ENCODE data around the gene MDH2.
A peak's percentile ranks its signal among the peaks of the same experiment; 100 is the strongest.
"Not testable (repeated sequence)": the region's sequence is repeated elsewhere in the genome, so short reads cannot be mapped to it uniquely, and the experiment has no call there.

MDH2 gene

DNA sequence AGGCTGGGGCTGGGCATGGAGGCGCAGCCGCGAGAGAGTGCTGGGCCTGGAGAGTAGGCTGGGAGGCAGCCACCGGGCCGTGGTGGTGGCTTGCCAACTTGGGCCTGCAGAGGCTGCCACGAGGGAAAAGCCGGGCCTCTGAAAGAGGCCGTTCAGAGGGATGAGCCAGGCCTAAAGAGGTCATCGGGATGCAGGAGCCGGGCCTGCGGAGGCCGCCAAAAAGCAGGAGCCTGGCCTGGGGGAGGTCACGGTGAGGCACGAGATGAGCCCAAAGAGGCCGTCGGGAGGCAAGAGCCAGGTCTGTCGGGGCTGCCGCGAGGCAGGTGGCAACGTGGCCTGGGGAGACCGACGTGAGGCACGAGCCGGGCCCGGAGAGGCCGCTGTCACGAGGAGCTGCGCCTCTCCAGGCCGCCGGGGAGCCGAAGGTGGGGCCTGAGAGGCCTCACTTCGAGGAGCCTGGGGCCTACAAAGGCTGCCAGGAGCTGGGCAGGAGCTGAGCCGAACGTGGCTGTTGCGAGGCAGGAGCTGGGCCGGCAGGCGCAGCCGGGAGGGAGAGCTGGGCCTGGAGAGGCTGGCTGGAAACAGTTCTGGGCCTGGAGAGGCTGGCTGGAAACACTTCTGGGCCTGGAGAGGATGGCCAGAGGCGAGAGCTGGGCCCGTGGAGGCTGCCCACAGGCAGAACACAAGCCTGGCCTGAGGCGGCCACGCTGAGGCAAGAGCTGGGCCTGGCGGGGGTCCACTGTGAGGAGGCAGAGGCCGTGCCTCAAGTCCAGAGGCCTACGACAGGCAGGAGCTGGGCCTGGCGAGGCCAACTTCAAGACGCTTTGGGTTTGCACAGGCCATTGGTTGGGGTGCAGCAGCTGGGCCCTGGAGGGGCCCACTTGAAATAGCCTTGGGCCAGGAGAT lies 24.6 kb downstream of the MDH2 start:
- DNase-seq: no peak

DNA sequence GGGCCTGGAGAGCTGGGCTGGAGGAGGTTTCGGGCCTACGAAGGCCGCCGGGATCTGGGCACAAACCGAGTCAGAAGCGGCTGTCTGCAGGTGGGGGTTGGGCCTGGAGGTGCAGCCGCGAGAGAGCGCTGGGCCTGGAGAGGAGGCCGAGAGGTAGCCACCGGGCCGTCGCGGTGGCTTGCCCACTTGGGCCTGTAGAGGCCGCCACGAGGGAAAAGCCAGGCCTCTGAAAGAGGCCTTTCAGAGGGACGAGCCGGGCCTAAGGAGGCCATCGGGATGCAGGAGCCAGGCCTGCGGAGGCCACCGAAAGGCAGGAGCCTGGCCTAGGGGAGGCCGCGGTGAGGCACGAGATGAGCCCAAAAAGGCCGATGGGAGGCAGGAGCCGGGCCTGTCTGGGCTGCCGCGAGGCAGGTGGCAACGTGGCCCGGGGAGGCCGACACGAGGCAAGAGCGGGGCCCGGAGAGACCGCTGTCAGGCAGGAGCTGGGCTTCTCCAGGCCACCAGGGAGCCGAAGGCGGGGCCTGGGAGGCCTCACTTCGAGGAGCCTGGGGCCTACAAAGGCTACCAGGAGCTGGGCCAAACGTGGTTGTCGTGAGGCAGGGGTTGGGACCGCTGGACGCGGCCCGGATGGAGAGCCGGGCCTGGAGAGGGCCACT lies 25.6 kb downstream of the MDH2 start:
- DNase-seq: no peak

DNA sequence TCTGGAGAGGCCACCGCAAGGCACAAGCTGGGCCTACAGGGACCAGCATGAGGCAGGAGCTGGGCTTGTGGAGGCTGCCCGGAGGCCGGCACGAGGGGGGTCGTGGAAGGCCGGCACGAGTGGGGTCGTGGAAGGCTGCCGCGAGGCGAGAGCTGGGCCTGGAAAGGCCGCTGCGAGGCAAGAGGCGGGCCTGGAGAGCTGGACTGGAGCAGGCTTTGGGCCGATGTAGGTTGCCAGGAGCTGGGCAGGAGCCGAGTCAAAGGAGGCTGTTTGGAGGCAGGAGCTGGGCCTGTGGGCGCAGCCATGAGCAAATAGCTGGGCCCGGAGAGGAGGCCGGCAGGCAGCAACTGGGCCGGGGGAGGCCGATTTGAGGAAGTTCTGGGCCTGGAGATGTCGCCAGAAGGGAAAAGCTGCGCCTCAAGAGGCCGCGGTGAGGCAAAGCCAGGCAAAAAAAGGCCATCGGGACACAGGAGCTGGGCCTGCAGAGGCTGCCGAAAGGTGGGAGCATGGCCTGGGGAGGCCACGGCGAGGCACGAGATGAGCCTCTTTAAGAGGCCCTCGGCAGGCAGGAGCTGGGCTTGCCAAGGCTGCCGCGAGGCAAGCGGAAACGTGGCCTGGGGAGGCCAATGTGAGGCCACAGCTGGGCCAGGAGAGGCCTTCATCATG lies 26.5 kb downstream of the MDH2 start:
- no peak for DNase-seq

GRCh38 chr7:76074972-76075370 lies 27.1 kb downstream of the MDH2 start:
- no peak for DNase-seq

DNA sequence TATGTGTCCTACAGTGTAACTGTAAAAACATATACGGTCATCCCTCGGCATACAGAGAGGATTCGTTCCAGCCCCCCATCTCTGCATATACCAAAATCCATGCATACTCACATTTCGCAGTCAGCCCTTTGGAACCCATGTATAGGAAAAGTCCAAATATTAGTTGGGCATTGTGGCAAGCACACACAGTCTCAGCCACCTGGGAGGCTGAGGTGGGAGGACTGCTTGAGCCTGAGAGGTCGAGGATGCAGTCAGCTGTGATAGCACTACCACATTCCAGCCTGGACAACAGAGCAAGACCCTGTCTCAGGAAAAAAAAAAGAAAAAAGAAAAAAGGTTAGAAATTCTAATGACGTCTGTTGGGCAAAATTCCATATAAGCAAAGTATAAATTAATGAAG lies 29.1 kb downstream of the MDH2 start:
- no peak for DNase-seq

GRCh38 chr7:76077435-76077834 lies 29.5 kb downstream of the MDH2 start:
- peak; percentile 38 for DNase-seq

DNA sequence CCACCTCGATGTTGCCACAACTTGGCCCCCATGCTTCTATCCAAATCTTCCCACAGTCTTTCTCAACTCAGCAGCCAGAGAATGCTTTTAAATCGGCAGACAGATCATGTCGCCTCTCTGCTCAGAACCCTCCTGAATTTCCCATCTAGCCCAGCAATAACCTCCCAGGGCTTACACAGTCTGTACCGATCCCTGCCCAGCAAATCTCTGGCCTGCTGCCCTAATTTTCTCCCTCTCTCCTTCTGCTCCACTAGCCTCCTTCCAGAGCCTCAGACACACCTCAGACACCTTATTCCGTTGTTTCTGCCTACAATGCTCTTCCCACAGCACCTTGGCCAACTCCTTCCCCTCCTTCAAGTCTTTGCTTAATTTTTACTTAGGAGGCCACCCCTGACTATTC lies 32.3 kb downstream of the MDH2 start:
- no peak for DNase-seq

GRCh38 chr7:76084115-76084514 lies 36.2 kb downstream of the MDH2 start:
- not testable (repeated sequence) for DNase-seq

GRCh38 chr7:76086070-76086469 lies 38.2 kb downstream of the MDH2 start:
- DNase-seq: peak; percentile 40

DNA sequence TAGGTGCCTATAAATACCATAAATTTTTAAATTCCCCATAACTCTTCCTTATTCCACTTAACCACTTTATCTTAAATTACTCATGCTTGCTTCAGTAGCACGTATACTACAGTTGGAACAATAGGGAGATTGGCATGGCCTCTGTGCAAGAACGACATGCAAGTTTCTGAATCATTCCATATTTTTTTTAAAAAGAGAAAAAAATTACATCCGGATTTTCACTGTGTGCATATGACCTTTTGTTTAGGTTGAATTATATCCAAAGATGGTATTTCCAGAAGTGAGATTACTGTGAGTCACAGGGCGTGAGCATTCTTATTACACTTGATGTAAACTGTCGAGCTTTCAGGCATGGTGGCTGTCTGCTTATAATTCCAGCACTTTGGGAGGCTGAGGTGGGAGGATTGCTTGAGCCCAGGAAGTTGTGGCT lies 39.5 kb downstream of the MDH2 start:
- peak; percentile 96 for DNase-seq

- no peak for DNase-seq
These were observed 42.1 kb downstream of the MDH2 start for GRCh38 chr7:76089865-76090475.

DNA sequence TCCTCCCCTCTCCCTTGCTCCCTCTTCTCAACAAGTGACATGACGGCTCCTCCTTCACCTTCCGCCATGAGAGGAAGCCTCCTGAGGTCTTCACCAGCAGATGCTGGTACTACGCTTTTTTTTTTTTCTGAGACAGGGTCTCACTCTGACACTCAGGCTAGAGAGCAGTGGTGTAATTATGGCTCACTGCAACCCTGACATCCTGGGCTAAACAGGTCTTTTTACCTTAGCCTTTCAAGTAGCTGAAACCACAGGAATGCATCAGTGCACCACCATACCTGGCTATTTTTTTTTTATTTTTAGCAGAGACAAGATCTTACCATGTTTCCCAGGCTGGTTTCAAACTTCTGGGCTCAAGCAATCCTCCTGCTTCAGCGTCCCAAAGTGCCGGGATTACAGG lies 43.6 kb downstream of the MDH2 start:
- DNase-seq: no peak

GRCh38 chr7:76093531-76093930 lies 45.6 kb downstream of the MDH2 start:
- not testable (repeated sequence) for DNase-seq

- not testable (repeated sequence) for DNase-seq
These were observed 46.4 kb downstream of the MDH2 start for GRCh38 chr7:76094326-76094725.

GRCh38 chr7:76095908-76096307 lies 48.0 kb downstream of the MDH2 start:
- DNase-seq: no peak

DNA sequence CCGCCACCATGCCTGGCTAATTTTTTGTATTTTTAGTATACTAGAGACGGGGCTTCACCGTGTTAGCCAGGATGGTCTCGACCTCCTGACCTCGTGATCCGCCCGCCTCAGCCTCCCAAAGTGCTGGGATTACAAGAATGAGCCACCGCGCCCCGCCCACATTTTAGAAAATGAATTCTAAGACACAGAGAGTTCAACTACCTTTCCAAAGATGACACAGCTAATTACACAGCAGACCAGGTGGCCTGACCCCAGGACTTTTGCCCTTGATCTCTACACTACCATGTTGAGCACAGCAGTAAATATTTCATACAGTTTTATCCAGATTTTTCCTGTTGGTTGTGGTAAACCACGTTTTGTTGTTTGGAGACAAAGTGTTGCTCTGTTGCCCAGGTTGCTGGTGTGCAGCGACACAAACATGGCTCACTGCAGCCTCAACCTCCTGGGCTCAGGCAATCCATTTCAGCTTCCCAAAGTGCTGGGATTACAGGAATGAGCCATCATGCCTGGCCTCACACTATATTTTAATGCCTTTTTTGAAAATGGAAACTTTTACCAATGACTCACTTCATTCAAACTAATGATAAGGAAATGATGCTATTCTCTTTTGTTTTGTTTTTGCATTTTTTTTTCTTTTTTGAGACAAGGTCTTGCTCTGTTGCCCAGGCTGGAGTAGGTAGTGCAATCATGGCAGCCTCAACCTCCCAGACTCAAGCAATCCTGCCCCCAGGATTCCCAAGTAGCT lies 54.0 kb downstream of the MDH2 start:
- DNase-seq: peak; percentile 48

DNA sequence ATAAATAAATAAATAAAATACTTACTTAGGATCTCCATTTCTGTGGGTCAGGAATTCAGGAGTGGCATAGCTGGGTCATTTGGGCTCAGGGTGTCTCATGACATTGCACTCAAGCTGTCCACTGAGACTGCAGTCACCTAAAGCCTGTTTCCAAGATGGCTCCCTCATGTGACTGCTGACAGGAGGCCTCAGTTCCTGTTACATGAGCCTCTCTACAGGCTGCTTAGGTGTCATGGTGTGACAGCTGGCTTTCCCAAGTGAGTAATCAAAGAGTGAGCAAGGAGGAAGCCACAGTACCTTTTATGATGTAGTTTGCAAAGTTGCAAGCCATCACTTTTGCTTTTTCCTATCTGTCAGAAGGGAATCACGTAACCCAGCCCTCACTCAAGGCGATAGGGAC lies 55.9 kb downstream of the MDH2 start:
- not testable (repeated sequence) for DNase-seq

DNA sequence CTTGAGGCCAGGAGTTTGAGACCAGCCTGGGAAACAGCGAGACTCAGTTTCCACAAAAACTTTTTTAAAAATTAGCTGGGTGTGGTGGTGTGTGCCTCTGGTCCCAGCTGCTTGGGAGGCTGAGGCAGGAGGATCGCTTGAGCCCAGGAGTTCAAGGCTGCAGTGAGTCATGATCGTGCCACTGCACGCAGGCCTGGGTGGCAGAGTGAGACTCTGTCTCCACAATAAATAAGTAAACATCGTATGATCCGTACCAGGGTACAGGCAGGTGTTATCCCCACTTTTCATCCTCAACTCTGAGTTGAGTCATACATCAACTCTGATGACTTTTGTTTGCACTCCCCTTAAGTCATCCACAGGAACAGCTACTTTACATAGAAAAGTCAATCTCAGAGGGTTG lies 58.2 kb downstream of the MDH2 start:
- DNase-seq: not testable (repeated sequence)

DNA sequence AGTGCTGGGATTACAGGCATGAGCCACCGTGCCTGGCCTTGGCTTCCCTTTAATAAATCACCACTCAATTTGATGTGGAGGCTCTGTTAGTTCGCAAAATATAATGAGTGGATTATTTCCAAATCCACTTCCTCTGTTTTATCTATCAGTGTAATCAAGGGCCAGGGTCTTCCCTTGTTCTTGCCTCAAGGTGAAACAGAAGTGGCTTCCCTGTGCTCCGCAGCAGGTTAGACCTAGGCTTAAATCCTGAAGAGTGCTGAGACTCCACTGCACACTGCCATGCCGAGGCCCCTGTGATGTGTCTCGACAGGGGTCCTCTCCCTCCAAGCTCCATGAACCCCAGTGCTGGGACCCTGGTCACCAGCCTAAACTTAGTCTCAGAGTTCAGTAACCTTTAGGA lies 59.0 kb downstream of the MDH2 start:
- DNase-seq: no peak

DNA sequence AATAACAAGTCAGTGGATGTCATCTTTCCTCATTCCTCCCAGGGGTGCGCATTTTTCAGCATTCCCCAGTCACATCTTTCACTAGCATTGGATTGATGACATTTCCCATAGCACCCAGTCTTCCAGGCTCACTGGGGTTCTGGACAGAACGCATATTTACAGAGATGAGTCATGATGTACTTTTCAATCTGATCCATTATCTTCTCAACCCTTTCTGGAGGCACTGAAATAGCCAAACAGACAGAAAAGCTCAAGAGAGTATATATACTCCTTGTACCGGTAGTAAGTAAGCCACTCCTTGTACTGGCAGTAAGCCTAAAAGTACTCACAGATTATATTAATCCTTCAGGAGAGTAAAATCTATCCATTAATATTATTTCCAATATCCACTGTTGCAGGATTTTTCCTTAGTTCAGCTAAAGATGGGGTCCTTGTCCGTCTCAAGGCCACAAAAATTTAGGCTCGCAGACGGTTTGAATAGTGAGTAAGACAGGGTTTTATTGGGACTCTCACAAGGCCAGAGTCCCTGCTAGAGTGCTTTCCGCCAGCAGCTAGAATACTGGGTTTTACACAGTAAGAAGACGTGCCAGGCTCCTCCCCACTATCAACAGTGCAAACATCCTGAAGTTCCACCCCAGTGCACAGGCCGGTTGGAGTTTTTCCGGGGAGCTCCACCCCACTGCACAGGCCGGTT lies 60.8 kb downstream of the MDH2 start:
- peak; percentile 72 for DNase-seq

- DNase-seq: not testable (repeated sequence)
These were observed 65.2 kb downstream of the MDH2 start for GRCh38 chr7:76113042-76113630.
